Activated naive CD4-positive, alpha-beta T cell treated with anti-CD3 and anti-CD28 coated beads, Interleukin-2, amount 50 U/mL, for 16 hours (primary cell): Measurements from ENCODE around the gene CA14.
A peak's percentile ranks its signal among the peaks of the same experiment; 100 is the strongest.
"Not testable (repeated sequence)": the region's sequence is repeated elsewhere in the genome, so short reads cannot be mapped to it uniquely, and the experiment has no call there.

ENCODE experiments used
- DNase-seq: peaks from one replicate; pipeline ENCODE4 v3.0.0-alpha.2; 2020

CA14 gene

GRCh38 chr1:150281758-150282557 is 24.4 kb downstream of the CA14 start, which contains the start of gene CIART:
Gene CIART, plus strand, starts transcription at chr1:150282554. Its CDS starts 714 bp downstream, at chr1:150283268.
- DNase-seq = peak; percentile 81

GRCh38 chr1:150282558-150282958 is 25.0 kb downstream of the CA14 start:
- DNase-seq = no peak

GRCh38 chr1:150283260-150283659 is 25.7 kb downstream of the CA14 start:
- no peak for DNase-seq

GRCh38 chr1:150288382-150288781 is 30.8 kb downstream of the CA14 start:
- no peak for DNase-seq

- no peak for DNase-seq
These were observed 31.2 kb downstream of the CA14 start for GRCh38 chr1:150288822-150289221.

GRCh38 chr1:150293433-150294253 is 36.1 kb downstream of the CA14 start, which contains the start of gene MRPS21:
Gene MRPS21, plus strand, starts transcription at chr1:150293861. Its CDS starts 506 bp downstream, at chr1:150294367.
- DNase-seq = peak; percentile 84

GRCh38 chr1:150295476-150295875 is 37.9 kb downstream of the CA14 start:
- DNase-seq = no peak

GRCh38 chr1:150299716-150300115 is 42.1 kb downstream of the CA14 start:
- no peak for DNase-seq

GRCh38 chr1:150302338-150302737 is 44.8 kb downstream of the CA14 start:
- DNase-seq = no peak

GRCh38 chr1:150302902-150303301 is 45.3 kb downstream of the CA14 start:
- DNase-seq = no peak

GRCh38 chr1:150308585-150308984 is 51.0 kb downstream of the CA14 start:
- DNase-seq = not testable (repeated sequence)

GRCh38 chr1:150309758-150310508 is 52.4 kb downstream of the CA14 start:
- no peak for DNase-seq

GRCh38 chr1:150311762-150312161 is 54.2 kb downstream of the CA14 start:
- no peak for DNase-seq
